ENCODE results near the gene IFT20.
"Not testable (repeated sequence)": the region's sequence is repeated elsewhere in the genome, so short reads cannot be mapped to it uniquely, and the experiment has no call there.

The IFT20 gene

GRCh38 chr17:28315846-28316705 is 19.2 kb downstream of the IFT20 start:
- no peak for DNase-seq (ENCODE audit: low spot score)

- no peak for DNase-seq (ENCODE audit: low spot score)
These were observed 21.4 kb downstream of the IFT20 start for GRCh38 chr17:28313841-28314240.

- DNase-seq (ENCODE audit: low spot score): no peak
These were observed 28.3 kb downstream of the IFT20 start for GRCh38 chr17:28306954-28307401.

GRCh38 chr17:28298449-28298848 is 36.8 kb downstream of the IFT20 start:
- no peak for DNase-seq (ENCODE audit: low spot score)

- DNase-seq (ENCODE audit: low spot score): no peak
These were observed 39.3 kb downstream of the IFT20 start for GRCh38 chr17:28295677-28296578.

GRCh38 chr17:28293994-28294393 is 41.3 kb downstream of the IFT20 start:
- DNase-seq (ENCODE audit: low spot score): no peak

GRCh38 chr17:28292878-28293277 is 42.4 kb downstream of the IFT20 start:
- DNase-seq (ENCODE audit: low spot score): not testable (repeated sequence)

- DNase-seq (ENCODE audit: low spot score): no peak
These were observed 43.4 kb downstream of the IFT20 start for GRCh38 chr17:28291780-28292330.

- DNase-seq (ENCODE audit: low spot score): no peak
These were observed 44.6 kb downstream of the IFT20 start for GRCh38 chr17:28290703-28291102.

- DNase-seq (ENCODE audit: low spot score): no peak
These were observed 49.3 kb downstream of the IFT20 start for GRCh38 chr17:28285965-28286364.

GRCh38 chr17:28282596-28282995 is 52.7 kb downstream of the IFT20 start:
- DNase-seq (ENCODE audit: low spot score): no peak

GRCh38 chr17:28280826-28281225 is 54.4 kb downstream of the IFT20 start:
- DNase-seq (ENCODE audit: low spot score): no peak

GRCh38 chr17:28279411-28279810 is 55.9 kb downstream of the IFT20 start:
- no peak for DNase-seq (ENCODE audit: low spot score)
